ENCODE data around the gene DAPK2. TPM values are rescaled to one million over a fixed set of nuclear protein-coding genes. Genes with fewer than 3 reads are reported as not detected.
"Not testable (repeated sequence)": the region's sequence is repeated elsewhere in the genome, so short reads cannot be mapped to it uniquely, and the experiment has no call there.

DAPK2 gene
- total and polyA plus RNA-seq, 4 donors, result 4.0 to 6.7 (median 6.7) TPM

DNA sequence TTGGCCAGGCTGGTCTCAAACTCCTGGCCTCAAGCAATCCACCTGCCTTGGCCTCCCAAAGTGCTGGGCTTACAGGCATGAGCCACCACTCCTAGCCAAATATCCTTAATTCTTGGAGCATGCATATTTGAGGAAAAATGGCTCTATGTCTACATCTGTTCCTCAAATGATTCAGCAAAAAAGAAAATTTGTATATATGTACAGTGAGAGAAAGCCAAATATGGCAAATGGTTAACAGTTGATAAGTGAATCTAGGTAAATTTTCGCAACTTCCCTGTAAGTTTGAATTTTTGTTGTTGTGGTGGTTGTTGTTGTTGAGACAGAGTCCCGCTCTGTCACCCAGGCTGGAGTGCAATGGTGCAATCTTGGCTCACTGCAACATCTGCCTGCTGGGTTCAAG, 12.8 kb upstream of the DAPK2 start:
- no CpG with 5 or more reads among the region's 2 CpGs for WGBS (ENCODE audit: insufficient coverage)
- H3K36me3 ChIP-seq (ENCODE audit: control insufficient read depth, insufficient read depth, low read length); H3K4me1 ChIP-seq (ENCODE audit: control insufficient read depth, insufficient read depth, low read length); H3K27me3 ChIP-seq (ENCODE audit: control insufficient read depth, insufficient read depth, low read length); H3K27ac ChIP-seq (ENCODE audit: low read depth, low read length); DNase-seq (ENCODE audit: low read depth in 4 of 6, low spot score in 6 of 6); H3K4me3 ChIP-seq (ENCODE audit: low read depth, low read length); H3K9me3 ChIP-seq (ENCODE audit: control insufficient read depth, insufficient read depth, low read length): not testable (repeated sequence)

GRCh38 chr15:64058279-64058678, 12.0 kb upstream of the DAPK2 start:
- Histone ChIP-seq H3K4me3 (ENCODE audit: low read depth, low read length) (no peak overlapping the region), H3K27ac (ENCODE audit: low read depth, low read length) (no peak overlapping the region), H3K36me3 (ENCODE audit: control insufficient read depth, insufficient read depth, low read length) (no peaks in the 10 kb centered on the region), H3K9me3 (ENCODE audit: control insufficient read depth, insufficient read depth, low read length) (no peaks in the 10 kb centered on the region), H3K4me1 (ENCODE audit: control insufficient read depth, insufficient read depth, low read length) (no peaks in the 10 kb centered on the region), H3K27me3 (ENCODE audit: control insufficient read depth, insufficient read depth, low read length) (no peaks in the 10 kb centered on the region)
- 88% methylated on average over 1 of the region's 5 CpGs for WGBS (ENCODE audit: insufficient coverage)
- no peak for DNase-seq (ENCODE audit: low read depth in 4 of 6, low spot score in 6 of 6)

GRCh38 chr15:64053674-64054073, 7.4 kb upstream of the DAPK2 start:
- not testable (repeated sequence) for H3K27me3 ChIP-seq (ENCODE audit: control insufficient read depth, insufficient read depth, low read length); H3K27ac ChIP-seq (ENCODE audit: low read depth, low read length); DNase-seq (ENCODE audit: low read depth in 4 of 6, low spot score in 6 of 6); H3K4me3 ChIP-seq (ENCODE audit: low read depth, low read length); H3K9me3 ChIP-seq (ENCODE audit: control insufficient read depth, insufficient read depth, low read length); H3K36me3 ChIP-seq (ENCODE audit: control insufficient read depth, insufficient read depth, low read length); H3K4me1 ChIP-seq (ENCODE audit: control insufficient read depth, insufficient read depth, low read length)
- 94% methylated on average over 6 of the region's 12 CpGs for WGBS (ENCODE audit: insufficient coverage)

DNA sequence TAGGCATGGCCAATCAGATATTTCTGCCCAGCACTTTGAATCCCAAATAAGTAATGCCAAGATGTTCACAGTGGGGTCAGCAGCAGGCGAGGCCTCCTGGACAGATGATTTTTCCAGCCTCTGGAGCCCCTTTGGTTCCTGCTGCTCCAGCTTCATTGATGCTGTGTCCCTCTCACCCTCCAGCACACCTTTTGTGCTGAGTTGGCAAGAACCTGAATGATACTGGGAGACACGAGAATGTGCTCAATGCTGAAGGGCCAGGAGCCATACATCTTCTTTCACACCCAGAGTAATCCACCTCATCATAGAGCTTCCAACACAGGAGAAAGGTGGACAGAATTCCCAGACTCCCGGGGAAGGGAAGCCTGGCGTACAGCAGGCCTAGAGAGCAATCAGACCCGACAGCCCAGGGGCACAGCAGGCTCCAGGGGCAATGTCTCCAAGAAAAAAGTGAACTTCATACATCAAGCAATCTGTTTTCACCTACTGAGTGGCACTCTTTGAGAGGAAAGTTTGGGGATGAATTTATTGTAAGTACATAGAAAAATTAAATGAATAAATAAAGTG, 6.7 kb upstream of the DAPK2 start:
- Histone ChIP-seq H3K36me3 (ENCODE audit: control insufficient read depth, insufficient read depth, low read length) (no peaks in the 10 kb centered on the region), H3K4me1 (ENCODE audit: control insufficient read depth, insufficient read depth, low read length) (no peaks in the 10 kb centered on the region), H3K27me3 (ENCODE audit: control insufficient read depth, insufficient read depth, low read length) (peaks cover 3% of the 10 kb centered on the region), H3K9me3 (ENCODE audit: control insufficient read depth, insufficient read depth, low read length) (no peaks in the 10 kb centered on the region), H3K27ac (ENCODE audit: low read depth, low read length) (no peak overlapping the region), H3K4me3 (ENCODE audit: low read depth, low read length) (no peak overlapping the region)
- DNase-seq (ENCODE audit: low read depth in 4 of 6, low spot score in 6 of 6), result no peak
- 90% methylated on average over 3 of the region's 5 CpGs for WGBS (ENCODE audit: insufficient coverage)

DNA sequence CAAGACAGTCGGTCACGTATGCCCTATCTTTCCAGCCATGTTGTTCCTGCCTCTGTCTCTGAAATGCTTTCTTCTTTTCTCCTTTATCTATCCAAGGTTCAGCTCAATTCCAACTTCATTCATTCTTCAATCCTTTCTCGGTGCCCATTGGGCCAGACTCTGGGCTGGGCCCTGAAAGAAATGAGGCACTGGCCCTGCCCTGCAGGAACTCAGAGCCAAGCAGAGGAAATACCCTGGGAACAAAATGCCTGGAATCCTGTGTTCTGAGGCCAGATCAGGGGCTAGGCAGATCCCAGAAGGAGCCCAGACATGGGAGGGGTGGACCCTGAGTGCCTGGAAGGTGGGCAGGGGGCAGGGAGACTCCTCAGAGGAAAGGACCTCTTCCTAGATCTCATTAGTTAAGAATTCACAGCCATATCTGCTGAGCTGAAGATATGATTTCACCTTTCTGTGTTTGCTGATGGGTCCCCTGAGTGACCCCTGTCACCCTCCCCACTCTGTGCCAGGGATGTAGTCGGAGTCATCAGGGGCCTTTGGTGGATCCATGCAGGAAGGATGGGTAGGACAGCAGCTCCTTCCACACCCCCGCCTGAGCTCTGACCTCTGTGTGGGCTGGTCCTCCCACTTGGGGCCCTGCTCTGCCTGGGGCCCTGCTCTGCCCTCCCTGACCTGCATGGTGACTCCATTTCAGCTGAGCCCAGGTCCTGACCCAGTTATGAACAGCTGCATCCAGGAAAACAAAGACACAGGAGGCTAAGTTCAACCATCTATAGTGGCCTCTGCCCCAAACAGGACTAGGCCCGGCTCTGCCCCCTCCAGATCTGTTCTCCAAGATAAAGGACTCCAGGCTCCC, 5.3 kb upstream of the DAPK2 start:
- H3K9me3 ChIP-seq (ENCODE audit: control insufficient read depth, insufficient read depth, low read length), result no peaks in the 10 kb centered on the region
- H3K27ac ChIP-seq (ENCODE audit: low read depth, low read length), result no peak overlapping the region
- H3K36me3 ChIP-seq (ENCODE audit: control insufficient read depth, insufficient read depth, low read length), result no peaks in the 10 kb centered on the region
- peaks cover 9% of the 10 kb centered on the region for H3K27me3 ChIP-seq (ENCODE audit: control insufficient read depth, insufficient read depth, low read length)
- WGBS (ENCODE audit: insufficient coverage), result 96% methylated on average over 5 of the region's 6 CpGs
- DNase-seq (ENCODE audit: low read depth in 4 of 6, low spot score in 6 of 6), result no peak
- H3K4me3 ChIP-seq (ENCODE audit: low read depth, low read length), result no peak overlapping the region
- peaks cover 7% of the 10 kb centered on the region for H3K4me1 ChIP-seq (ENCODE audit: control insufficient read depth, insufficient read depth, low read length)

GRCh38 chr15:64051093-64051402, 4.8 kb upstream of the DAPK2 start:
- no peaks in the 10 kb centered on the region for H3K9me3 ChIP-seq (ENCODE audit: control insufficient read depth, insufficient read depth, low read length)
- H3K36me3 ChIP-seq (ENCODE audit: control insufficient read depth, insufficient read depth, low read length), result no peaks in the 10 kb centered on the region
- H3K4me3 ChIP-seq (ENCODE audit: low read depth, low read length), result no peak overlapping the region
- no peak for DNase-seq (ENCODE audit: low read depth in 4 of 6, low spot score in 6 of 6)
- no CpG with 5 or more reads among the region's 2 CpGs for WGBS (ENCODE audit: insufficient coverage)
- peaks cover 9% of the 10 kb centered on the region for H3K4me1 ChIP-seq (ENCODE audit: control insufficient read depth, insufficient read depth, low read length)
- no peak overlapping the region for H3K27ac ChIP-seq (ENCODE audit: low read depth, low read length)
- peaks cover 9% of the 10 kb centered on the region for H3K27me3 ChIP-seq (ENCODE audit: control insufficient read depth, insufficient read depth, low read length)

- 81% methylated on average over 5 of the region's 8 CpGs for WGBS (ENCODE audit: insufficient coverage)
- H3K4me1 ChIP-seq (ENCODE audit: control insufficient read depth, insufficient read depth, low read length), result peaks cover 14% of the 10 kb centered on the region
- H3K36me3 ChIP-seq (ENCODE audit: control insufficient read depth, insufficient read depth, low read length), result no peaks in the 10 kb centered on the region
- H3K27ac ChIP-seq (ENCODE audit: low read depth, low read length), result no peak overlapping the region
- H3K9me3 ChIP-seq (ENCODE audit: control insufficient read depth, insufficient read depth, low read length), result no peaks in the 10 kb centered on the region
- H3K4me3 ChIP-seq (ENCODE audit: low read depth, low read length), result no peak overlapping the region
- H3K27me3 ChIP-seq (ENCODE audit: control insufficient read depth, insufficient read depth, low read length), result peaks cover 9% of the 10 kb centered on the region
- DNase-seq (ENCODE audit: low read depth in 4 of 6, low spot score in 6 of 6), result no peak
Measured at GRCh38 chr15:64050281-64051092, 4.2 kb upstream of the DAPK2 start.

- 100% methylated on average over 1 of the region's 1 CpG for WGBS (ENCODE audit: insufficient coverage)
Measured at GRCh38 chr15:64048781-64049460, 2.6 kb upstream of the DAPK2 start.

DNA sequence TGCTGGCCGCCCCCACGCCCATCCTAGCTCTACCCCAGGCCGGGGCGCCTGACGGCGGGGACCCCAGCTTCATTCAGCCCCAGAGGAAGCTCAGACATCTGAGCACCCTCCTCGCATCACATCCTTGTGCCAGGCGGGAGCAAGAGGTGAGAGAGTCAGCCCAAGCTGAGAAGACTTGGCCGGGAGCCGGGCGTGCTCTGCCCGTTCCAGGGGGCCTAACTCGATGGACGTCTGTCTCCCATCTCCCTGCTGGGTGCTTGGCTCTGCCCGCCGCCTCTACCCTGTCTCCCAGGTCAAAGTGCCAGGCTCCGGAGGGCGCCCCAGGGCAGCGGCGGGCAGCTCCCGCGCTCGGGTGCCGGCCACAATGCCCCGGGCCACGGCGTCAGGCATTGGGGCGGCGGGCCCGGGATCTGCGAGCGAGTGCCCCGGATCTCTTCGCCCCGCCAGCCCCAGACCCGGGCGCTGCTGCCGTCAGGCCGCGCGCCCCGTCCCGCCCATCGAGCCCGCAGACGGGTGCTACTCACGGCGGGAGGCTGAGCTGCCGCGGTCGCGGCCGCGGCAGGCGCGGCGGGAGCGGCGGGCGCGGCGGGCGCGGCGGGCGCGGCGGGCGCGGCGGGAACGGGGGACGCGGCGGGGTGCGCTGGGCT, 388 bp downstream of the DAPK2 start:
- peak overlapping the region; percentile 7 for H3K4me3 ChIP-seq (ENCODE audit: low read depth, low read length)
- peaks cover 19% of the 10 kb centered on the region for H3K4me1 ChIP-seq (ENCODE audit: control insufficient read depth, insufficient read depth, low read length)
- 10% methylated on average over 70 of the region's 76 CpGs for WGBS (ENCODE audit: insufficient coverage)
- no peak overlapping the region for H3K27ac ChIP-seq (ENCODE audit: low read depth, low read length)
- peak in 2 of 6 donors; percentile 3 to 36 for DNase-seq (ENCODE audit: low read depth in 4 of 6, low spot score in 6 of 6)
- no peaks in the 10 kb centered on the region for H3K36me3 ChIP-seq (ENCODE audit: control insufficient read depth, insufficient read depth, low read length)
- peaks cover 9% of the 10 kb centered on the region for H3K27me3 ChIP-seq (ENCODE audit: control insufficient read depth, insufficient read depth, low read length)
- H3K9me3 ChIP-seq (ENCODE audit: control insufficient read depth, insufficient read depth, low read length), result no peaks in the 10 kb centered on the region

More at GRCh38 chr15:64048781-64049460, 2.6 kb upstream of the DAPK2 start:
- H3K27ac ChIP-seq (ENCODE audit: low read depth, low read length), result no peak overlapping the region
- DNase-seq (ENCODE audit: low read depth in 4 of 6, low spot score in 6 of 6), result no peak
- H3K9me3 ChIP-seq (ENCODE audit: control insufficient read depth, insufficient read depth, low read length), result no peaks in the 10 kb centered on the region
- H3K36me3 ChIP-seq (ENCODE audit: control insufficient read depth, insufficient read depth, low read length), result no peaks in the 10 kb centered on the region
- peaks cover 9% of the 10 kb centered on the region for H3K27me3 ChIP-seq (ENCODE audit: control insufficient read depth, insufficient read depth, low read length)
- H3K4me1 ChIP-seq (ENCODE audit: control insufficient read depth, insufficient read depth, low read length), result peaks cover 19% of the 10 kb centered on the region
- H3K4me3 ChIP-seq (ENCODE audit: low read depth, low read length), result no peak overlapping the region
